ENCODE data around the gene ZBED3.

Gene ZBED3

GRCh38 chr5:77086689-77087483, at the start of gene ZBED3:
ZBED3 (minus strand) TSS chr5:77087285; CDS start chr5:77077878, 9,407 bp downstream.
- peak within 1 kb of the TSS; percentile 91 for H3K27ac ChIP-seq
- TF ChIP-seq ZFX (IDR thresholded peaks at IDR 0.05; ENCODE audit: borderline replicate concordance) (no peak), CTCF (IDR thresholded peaks at IDR 0.05) (peak; percentile 52)

GRCh38 chr5:77133061-77133758, 46.1 kb upstream of the ZBED3 start:
- H3K27ac ChIP-seq = no peak overlapping the region
- TF ChIP-seq ZFX (IDR thresholded peaks at IDR 0.05; ENCODE audit: borderline replicate concordance) = no peak
- TF ChIP-seq CTCF (IDR thresholded peaks at IDR 0.05) = no peak

- TF ChIP-seq ZFX (IDR thresholded peaks at IDR 0.05; ENCODE audit: borderline replicate concordance) (no peak), CTCF (IDR thresholded peaks at IDR 0.05) (no peak)
- H3K27ac ChIP-seq = no peak overlapping the region
These were observed 44.3 kb upstream of the ZBED3 start for GRCh38 chr5:77131361-77131760.

DNA sequence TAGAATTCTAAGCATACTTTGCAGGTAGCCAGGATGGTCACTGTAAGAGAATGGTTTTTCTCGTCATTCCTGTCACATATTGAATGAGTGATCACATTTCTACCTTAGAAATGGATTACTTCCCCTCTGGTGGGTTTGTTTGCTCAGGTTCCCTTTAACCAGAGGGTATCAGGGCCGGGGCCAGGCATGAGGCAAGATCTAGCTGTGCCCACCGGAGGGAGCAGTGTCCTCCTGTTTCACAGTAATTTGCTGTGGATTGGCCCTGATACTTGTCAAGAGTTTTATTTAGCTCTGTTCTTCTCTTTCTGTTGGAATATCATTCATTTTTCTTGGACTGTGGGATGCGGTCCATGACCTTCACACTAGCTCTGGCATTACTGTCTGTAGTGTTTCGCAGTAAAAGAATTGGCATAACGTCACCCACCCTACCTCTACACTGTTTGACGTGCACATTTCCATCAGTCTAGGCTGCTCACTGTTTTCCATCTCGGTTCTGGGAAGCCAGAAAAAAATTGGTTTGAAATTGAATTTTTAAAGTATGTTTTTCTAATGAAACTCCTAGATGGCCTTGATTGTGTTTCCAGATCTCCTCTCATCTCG, 42.4 kb upstream of the ZBED3 start:
- no peak overlapping the region for H3K27ac ChIP-seq
- TF ChIP-seq ZFX (IDR thresholded peaks at IDR 0.05; ENCODE audit: borderline replicate concordance) (no peak), CTCF (IDR thresholded peaks at IDR 0.05) (peak; percentile 61)

DNA sequence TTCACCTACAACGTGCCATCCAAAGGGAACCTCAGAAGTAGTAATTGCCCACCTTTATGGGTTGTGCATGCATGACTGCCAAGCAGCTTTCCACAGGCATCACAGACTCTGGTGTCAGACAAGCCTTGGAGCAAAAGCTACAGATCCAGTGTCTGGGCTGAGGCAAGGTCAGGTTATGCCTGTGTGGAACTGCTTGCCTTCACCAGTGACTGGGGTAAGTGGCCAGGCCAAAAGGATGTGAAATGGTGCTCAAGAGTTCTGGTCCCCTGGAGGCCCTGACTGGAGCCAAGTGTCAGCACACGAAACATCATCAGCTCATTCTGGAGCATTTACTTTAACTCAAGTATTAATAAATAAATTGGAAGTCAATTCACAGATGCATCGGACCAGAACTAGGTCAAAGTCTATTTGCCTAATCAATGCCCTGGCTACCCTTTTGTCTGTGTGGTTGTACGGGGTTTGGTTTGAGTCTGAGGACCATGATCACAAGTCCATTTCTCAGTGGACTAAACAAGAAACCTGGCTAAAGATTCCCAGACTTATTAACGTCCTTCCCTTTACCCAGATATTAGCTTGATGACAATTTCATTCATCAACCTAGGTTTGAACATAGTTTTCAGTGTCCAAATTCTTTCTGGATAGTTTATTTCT, 41.5 kb upstream of the ZBED3 start:
- H3K27ac ChIP-seq = no peak overlapping the region
- TF ChIP-seq CTCF (IDR thresholded peaks at IDR 0.05) (no peak), ZFX (IDR thresholded peaks at IDR 0.05; ENCODE audit: borderline replicate concordance) (no peak)

DNA sequence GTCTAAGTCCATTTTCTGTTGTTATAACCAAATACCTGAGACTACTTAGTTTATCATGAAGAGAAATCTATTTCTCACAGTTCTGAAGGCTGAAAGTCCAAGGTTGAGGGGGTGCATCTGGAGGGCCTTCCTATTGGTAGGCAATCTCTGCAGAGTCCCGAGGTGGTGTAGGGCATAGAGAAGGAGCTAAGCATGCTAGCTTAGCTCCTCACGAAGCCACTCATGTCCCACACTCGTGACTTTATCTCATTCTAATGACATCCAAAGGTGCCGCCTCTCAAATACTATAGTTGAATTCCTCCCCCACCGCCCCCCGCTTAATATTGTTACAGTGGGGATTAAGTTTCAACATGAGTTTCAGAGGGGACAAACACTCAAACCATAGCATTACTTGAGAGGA, 36.0 kb upstream of the ZBED3 start:
- H3K27ac ChIP-seq = no peak overlapping the region

More for the DNA sequence above, 36.0 kb upstream of the ZBED3 start:
- no peak for TF ChIP-seq ZFX (IDR thresholded peaks at IDR 0.05; ENCODE audit: borderline replicate concordance)
- TF ChIP-seq CTCF (IDR thresholded peaks at IDR 0.05) = no peak
